NT2/D1 (cell line): ENCODE results near the gene CAMK1G.

Experiments
- SUZ12 ChIP-seq: IDR thresholded peaks from 2 replicates; pipeline ENCODE4 v1.6.1; 2011; ENCODE audit not compliant: insufficient read length, insufficient read depth; ENCODE audit errors: extremely low read depth
- YY1 ChIP-seq: IDR thresholded peaks from 2 replicates; pipeline ENCODE4 v1.6.1; 2011; ENCODE audit not compliant: insufficient read length, insufficient read depth

DNA sequence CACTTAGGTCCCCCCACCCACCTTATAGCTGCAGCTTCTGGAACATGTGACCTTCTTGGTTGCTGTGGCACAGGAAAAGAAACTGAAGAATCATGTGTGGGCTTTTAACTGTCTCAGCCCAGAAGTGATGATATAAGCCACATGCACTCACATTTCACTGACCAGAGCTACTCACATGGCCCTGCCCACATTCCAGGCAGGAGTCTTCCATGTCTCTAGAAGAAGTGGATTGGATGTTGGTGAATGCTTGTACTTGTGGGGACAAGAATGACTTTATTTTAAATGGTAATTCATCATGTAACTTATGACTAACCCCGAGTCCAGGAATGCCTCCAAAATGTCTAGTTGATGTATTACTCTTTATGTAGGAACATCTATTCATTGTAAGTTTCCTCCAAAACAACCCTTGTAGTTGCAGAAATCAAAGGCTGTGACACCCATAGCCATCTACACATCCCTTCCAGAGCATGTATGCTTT is 15.8 kb upstream of the CAMK1G start:
- no peak for TF ChIP-seq SUZ12
- TF ChIP-seq YY1 = no peak
